ENCODE results near the gene PPIL3.
A peak's percentile ranks its signal among the peaks of the same experiment; 100 is the strongest.

PPIL3 gene

GRCh38 chr2:200888704-200889625 lies at the start of gene PPIL3, which contains the start of gene NIF3L1:
PPIL3 (minus strand) TSS chr2:200889077; CDS start chr2:200887615, 1,462 bp downstream.
NIF3L1 (plus strand) TSS chr2:200889371; CDS start chr2:200891944, 2,573 bp downstream.
- peak; percentile 98 for DNase-seq (ENCODE audit: extremely low read depth, low read depth)
- TF ChIP-seq, protein P1, sequence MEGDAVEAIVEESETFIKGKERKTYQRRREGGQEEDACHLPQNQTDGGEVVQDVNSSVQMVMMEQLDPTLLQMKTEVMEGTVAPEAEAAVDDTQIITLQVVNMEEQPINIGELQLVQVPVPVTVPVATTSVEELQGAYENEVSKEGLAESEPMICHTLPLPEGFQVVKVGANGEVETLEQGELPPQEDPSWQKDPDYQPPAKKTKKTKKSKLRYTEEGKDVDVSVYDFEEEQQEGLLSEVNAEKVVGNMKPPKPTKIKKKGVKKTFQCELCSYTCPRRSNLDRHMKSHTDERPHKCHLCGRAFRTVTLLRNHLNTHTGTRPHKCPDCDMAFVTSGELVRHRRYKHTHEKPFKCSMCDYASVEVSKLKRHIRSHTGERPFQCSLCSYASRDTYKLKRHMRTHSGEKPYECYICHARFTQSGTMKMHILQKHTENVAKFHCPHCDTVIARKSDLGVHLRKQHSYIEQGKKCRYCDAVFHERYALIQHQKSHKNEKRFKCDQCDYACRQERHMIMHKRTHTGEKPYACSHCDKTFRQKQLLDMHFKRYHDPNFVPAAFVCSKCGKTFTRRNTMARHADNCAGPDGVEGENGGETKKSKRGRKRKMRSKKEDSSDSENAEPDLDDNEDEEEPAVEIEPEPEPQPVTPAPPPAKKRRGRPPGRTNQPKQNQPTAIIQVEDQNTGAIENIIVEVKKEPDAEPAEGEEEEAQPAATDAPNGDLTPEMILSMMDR (IDR thresholded peaks at IDR 0.05; ENCODE audit: low read depth, low read length, missing control alignments): no peak
- peak within 1 kb of the TSS; percentile 96 for H3K4me3 ChIP-seq (replicated peaks; ENCODE audit: low read depth, low read length)

- TF ChIP-seq, protein P1 (IDR thresholded peaks at IDR 0.05; ENCODE audit: low read depth, low read length, missing control alignments): no peak
- H3K4me3 ChIP-seq (replicated peaks; ENCODE audit: low read depth, low read length): no peak overlapping the region
- no peak for DNase-seq (ENCODE audit: extremely low read depth, low read depth)
Measured at GRCh38 chr2:200930947-200931626, 42.2 kb upstream of the PPIL3 start.

DNA sequence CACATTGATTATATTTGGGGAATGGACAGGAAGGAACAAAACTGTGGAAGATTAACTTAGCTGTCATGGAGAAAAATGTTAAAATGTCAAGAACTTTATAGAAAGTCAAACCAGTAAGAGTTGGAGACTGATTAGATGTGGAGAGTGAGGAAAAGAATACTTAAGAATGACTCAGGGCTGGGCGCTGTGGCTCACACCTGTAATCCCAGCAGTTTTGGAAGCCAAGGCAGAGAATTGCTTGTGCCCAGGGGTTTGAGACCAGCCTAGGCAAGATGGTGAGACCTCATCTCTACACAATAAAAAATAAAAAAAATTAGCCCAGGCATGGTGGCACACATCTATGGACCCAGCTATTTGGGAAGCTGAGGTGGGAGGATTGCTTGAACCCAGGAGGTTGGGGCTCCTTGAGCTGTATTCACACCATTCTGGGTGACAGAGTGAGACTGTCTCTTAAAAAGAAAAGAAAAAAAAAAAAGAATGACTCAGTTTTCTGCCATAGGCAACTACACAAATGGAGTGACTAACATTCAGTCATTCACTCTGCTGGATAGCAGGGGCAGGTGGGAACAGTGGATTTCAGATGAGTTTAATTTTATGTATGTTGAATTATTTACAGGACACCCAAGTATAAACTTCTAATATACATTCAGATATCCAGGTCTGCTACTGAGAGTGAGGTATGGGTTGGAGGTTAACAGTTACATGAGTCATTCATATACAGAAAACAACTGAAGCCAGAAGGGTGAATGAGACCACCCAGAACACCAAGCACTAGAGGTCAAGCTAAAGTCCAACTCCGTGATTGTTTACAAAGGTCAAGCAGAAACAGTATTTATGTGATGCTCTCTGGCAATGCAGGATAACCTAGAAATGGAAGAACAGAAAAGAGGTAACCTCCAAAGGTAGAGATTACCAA lies 40.7 kb upstream of the PPIL3 start:
- TF ChIP-seq, protein P1 (IDR thresholded peaks at IDR 0.05; ENCODE audit: low read depth, low read length, missing control alignments): no peak
- DNase-seq (ENCODE audit: extremely low read depth, low read depth): no peak
- no peak overlapping the region for H3K4me3 ChIP-seq (replicated peaks; ENCODE audit: low read depth, low read length)

DNA sequence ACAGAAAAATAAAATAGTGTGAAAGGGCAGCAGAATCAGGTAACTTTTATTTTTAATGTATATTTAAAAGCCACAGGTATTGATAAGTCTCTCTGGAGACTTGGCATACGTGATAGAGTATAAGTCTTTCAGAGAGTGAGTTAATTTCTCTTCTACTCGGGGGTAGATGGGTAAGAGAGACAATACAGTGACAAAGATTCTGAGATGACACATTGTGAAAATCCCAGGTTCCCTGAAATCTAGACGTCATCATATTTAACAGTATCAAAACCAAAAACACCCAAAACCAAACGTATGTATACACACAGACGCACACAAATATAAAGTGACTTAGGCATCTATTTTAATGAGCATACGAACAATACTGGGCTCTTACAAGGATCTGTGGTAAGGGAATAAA lies 33.6 kb upstream of the PPIL3 start:
- DNase-seq (ENCODE audit: extremely low read depth, low read depth): no peak
- TF ChIP-seq, protein P1 (IDR thresholded peaks at IDR 0.05; ENCODE audit: low read depth, low read length, missing control alignments): no peak
- H3K4me3 ChIP-seq (replicated peaks; ENCODE audit: low read depth, low read length): no peak overlapping the region

DNA sequence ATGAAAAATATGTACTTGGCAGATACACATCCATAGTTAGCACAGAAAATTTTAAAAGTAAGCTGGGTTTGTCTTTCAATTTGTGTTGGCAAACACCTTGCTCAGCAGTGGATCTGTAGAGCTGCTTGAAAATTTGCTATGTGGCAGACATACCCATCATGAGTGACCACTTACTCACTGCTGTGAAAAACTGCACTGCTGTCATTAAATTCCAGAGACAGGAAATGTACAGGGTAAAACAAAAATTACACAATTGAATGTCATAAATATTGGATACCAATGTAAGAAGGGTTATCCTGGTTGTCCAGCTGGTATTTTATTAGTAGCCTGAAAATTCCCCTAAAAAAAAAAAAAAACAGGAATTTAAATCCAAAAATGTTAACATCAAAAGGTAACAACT lies 24.8 kb upstream of the PPIL3 start:
- no peak overlapping the region for H3K4me3 ChIP-seq (replicated peaks; ENCODE audit: low read depth, low read length)
- TF ChIP-seq, protein P1 (IDR thresholded peaks at IDR 0.05; ENCODE audit: low read depth, low read length, missing control alignments): no peak
- DNase-seq (ENCODE audit: extremely low read depth, low read depth): no peak

DNA sequence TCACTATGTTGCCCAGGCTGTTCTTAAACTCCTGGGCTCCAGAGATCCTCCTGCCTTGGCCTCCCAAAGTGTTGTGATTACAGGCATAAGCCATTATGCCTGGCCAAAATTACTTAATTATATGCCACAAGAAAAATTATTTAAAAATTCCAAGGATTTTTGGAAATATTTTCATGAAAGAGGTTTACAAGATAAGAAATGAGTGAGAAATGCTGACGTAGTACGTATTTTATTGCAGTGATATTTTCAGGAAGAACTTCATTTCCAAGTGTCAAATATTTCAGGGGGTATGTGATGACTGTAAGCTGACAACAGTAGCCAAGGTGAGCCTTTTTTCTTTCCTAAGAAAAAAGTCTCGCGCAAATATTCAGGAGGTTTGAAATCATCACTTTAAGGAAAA lies 21.1 kb upstream of the PPIL3 start:
- no peak for DNase-seq (ENCODE audit: extremely low read depth, low read depth)
- TF ChIP-seq, protein P1 (IDR thresholded peaks at IDR 0.05; ENCODE audit: low read depth, low read length, missing control alignments): no peak
- H3K4me3 ChIP-seq (replicated peaks; ENCODE audit: low read depth, low read length): no peak overlapping the region
